ENCODE measurements around the gene IGSF9. TPM values are rescaled to one million over a fixed set of nuclear protein-coding genes. Genes with fewer than 3 reads are reported as not detected.

IGSF9 gene
- total RNA-seq, 2 experiments from 2014 or later, result not detected

DNA sequence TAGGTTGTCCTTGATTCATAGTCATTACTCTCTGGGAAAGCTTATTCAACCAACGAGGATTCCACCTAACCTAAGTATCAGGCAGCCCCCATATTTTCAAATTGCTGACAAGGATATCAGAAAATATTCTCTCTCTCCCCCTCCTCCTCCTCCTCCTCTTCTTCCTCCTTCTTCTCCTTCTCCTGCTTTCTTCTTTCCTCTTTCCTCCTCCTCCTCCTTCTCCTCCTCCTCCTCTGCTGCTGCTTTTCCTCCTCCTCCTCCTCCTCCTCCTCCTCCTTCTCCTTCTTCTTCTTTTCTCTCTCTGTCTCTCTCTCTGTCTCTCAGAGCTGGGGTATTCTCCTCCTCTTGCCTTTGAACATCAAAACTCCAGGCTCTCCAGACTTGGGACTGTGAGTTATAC, 2.5 kb upstream of the IGSF9 start:
- Mint-ChIP-seq H3K27me3 (peaks cover 53% of the 10 kb centered on the region), H3K27ac (no peak overlapping the region), H3K4me1 (peaks cover 10% of the 10 kb centered on the region), H3K36me3 (no peaks in the 10 kb centered on the region), H3K9me3 (no peaks in the 10 kb centered on the region), H3K4me3 (no peak overlapping the region)
- DNase-seq (no peak), ATAC-seq (ENCODE audit: low read depth) (no peak)
- POLR2A ChIA-PET, result no interaction called here

DNA sequence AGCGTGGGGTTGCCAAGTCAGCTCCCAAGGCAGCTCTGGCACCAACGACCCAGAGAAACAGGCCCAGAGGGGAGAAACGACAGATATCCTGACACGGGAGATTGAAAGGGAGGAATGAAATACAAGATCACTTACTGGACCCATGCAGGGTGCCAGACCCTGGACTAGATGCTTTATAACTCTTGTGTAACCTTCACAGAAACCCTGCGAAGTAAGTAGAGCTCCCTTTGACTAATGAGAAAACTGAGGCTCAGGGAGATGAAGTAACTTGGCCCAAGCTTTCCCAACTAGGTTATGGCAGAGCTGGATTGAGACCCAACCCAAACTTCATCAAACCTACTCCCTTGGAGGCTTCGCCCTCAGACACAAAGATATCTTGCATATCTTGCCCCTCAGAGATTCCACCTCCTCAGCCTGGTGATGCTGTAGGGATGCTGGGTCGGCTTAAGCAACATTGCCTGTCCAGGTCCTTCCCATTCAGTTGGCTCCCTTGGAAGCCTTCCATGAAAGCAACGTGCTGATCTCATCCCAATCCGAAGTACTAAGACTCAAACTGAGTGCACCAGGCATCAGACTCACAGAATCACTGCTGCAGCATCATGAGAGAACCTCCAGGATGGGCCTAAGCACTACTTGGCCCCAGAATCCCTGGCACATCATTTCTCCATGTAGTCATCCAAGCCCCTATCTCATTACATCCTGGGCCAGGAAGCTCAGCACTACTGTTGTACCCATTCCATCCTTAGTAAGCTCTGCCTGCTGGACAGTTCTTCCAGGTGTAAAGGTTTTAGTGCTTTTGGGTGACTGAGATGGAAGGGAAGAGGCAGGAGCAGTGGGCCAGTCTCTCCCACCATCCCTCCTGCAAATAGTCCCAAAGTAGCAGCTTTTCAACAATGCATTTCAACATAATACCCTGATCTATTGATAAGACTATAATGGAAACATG, 1.1 kb upstream of the IGSF9 start:
- ATAC-seq (ENCODE audit: low read depth), result no peak
- Mint-ChIP-seq H3K27ac (no peak overlapping the region), H3K36me3 (no peaks in the 10 kb centered on the region), H3K4me1 (peaks cover 10% of the 10 kb centered on the region), H3K4me3 (peak overlapping the region; percentile 33), H3K9me3 (no peaks in the 10 kb centered on the region), H3K27me3 (peaks cover 51% of the 10 kb centered on the region)
- DNase-seq, result no peak
- POLR2A ChIA-PET, result interaction anchor here (1.3 kb wide), 1 partner anchor 99 kb away, joined by 3 read pairs; no protein-coding TSS in a partner anchor

DNA sequence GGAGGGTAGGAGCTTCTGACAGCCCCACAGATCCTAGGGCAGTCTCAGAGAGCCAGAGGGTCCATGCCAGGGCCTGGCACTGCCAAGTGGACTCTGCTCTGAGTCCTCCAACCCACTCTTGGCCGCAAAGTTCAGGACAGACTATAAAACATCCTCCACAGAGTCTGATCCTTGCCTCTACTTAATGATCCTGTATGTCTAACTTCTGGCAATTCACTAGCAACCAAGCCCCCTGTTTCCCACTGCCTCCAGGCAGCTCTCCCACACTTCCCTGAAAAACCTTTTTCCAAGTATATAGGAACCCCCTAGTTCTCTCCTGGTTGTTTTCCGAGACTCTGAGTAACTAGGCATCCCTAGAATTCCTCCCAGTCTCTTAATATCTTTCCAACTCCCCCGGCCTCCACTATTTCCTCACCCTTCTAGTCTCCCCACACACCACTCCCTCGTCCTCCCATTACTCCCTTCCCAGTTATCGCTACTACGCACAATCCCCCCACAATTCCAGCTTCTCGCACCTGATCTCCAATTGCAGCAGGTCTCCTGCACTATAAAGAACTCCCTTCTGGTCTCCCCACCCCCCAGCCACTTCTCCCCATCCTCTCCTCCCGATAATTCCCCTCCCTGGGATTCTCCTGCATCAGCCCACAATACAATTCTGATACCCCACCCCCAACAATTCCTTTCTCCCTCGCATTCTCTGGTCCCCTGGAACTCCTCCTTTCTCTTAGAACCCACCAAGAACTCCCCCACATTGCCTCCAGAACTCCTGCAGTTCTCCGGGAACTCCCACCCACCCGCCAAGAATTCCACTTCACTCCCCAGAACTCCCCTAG, 574 bp downstream of the IGSF9 start:
- DNase-seq, result no peak
- Mint-ChIP-seq H3K4me3 (peak overlapping the region; percentile 69), H3K27me3 (peaks cover 51% of the 10 kb centered on the region), H3K9me3 (no peaks in the 10 kb centered on the region), H3K27ac (peak overlapping the region; percentile 44), H3K4me1 (peaks cover 7% of the 10 kb centered on the region), H3K36me3 (no peaks in the 10 kb centered on the region)
- POLR2A ChIA-PET, result interaction anchor here (1.3 kb wide), 1 partner anchor 101 kb away, joined by 3 read pairs; no protein-coding TSS in a partner anchor
- no peak for ATAC-seq (ENCODE audit: low read depth)

DNA sequence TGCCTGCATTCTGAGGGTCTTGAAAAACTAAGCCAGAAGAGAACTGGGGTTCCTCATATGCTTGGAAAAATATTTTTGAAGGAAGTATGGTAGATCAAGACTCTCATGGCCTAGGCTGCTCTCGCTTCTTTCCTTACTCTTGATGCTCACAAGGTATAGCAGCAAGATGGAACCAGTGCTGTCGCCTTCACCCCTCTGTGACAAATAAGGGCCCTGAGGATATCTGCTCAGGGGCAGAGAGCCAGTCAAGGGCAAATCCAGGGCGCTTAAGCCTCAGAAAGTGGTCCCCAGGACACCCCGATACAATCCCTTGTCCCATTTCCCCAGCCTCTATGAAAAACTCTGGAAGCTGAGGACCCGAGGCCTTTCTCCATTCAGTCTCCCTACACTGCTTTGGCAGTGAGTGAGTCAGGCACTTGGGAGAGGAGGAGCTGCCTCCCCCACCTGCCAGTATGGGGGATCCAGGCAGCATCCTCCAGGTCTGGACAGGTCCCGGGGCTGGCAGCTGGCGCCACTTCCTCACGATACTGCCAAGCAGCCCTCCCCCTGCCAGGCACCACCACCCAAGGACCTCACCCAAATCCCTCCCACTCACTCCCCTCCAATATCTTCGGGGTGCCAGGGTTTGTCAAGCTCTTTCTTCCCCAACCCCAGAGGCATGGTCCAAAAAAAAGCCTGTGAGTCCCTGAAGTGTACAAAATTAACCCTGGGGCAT, 1.3 kb downstream of the IGSF9 start:
- no peaks in the 10 kb centered on the region for H3K9me3 Mint-ChIP-seq
- no peak for DNase-seq
- peaks cover 55% of the 10 kb centered on the region for H3K27me3 Mint-ChIP-seq
- H3K27ac Mint-ChIP-seq, result no peak overlapping the region
- peaks cover 7% of the 10 kb centered on the region for H3K4me1 Mint-ChIP-seq
- no peak overlapping the region for H3K4me3 Mint-ChIP-seq
- ATAC-seq (ENCODE audit: low read depth), result no peak
- POLR2A ChIA-PET, result no interaction called here
- H3K36me3 Mint-ChIP-seq, result no peaks in the 10 kb centered on the region

DNA sequence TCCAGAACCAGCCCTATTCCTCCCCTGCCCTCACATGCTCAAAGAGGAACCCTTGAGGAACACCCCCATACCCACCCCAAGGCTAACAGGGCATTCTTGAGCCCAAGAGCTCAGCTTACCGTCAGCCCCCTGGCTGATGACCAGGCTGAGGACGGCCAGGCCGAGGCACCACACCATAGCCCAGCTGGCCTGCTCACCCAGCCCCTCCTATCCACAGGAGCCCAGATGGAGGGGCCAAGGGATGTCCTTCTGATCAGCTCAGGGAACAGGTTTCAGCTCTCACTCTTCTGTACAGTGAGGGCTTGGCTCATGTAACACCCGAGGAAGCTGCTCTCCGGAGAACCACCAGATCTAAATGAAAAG, 2.2 kb downstream of the IGSF9 start:
- Mint-ChIP-seq H3K27me3 (peaks cover 56% of the 10 kb centered on the region), H3K27ac (no peak overlapping the region), H3K4me3 (no peak overlapping the region), H3K4me1 (peaks cover 11% of the 10 kb centered on the region), H3K9me3 (no peaks in the 10 kb centered on the region), H3K36me3 (no peaks in the 10 kb centered on the region)
- ATAC-seq (ENCODE audit: low read depth) (no peak), DNase-seq (no peak)
- POLR2A ChIA-PET, result no interaction called here

GRCh38 chr1:159942632-159943277, 2.7 kb downstream of the IGSF9 start:
- POLR2A ChIA-PET, result no interaction called here
- H3K36me3 Mint-ChIP-seq, result no peaks in the 10 kb centered on the region
- no peaks in the 10 kb centered on the region for H3K9me3 Mint-ChIP-seq
- no peak for DNase-seq
- H3K4me1 Mint-ChIP-seq, result peaks cover 11% of the 10 kb centered on the region
- ATAC-seq (ENCODE audit: low read depth), result no peak
- H3K27ac Mint-ChIP-seq, result no peak overlapping the region
- H3K27me3 Mint-ChIP-seq, result peaks cover 54% of the 10 kb centered on the region
- H3K4me3 Mint-ChIP-seq, result no peak overlapping the region

DNA sequence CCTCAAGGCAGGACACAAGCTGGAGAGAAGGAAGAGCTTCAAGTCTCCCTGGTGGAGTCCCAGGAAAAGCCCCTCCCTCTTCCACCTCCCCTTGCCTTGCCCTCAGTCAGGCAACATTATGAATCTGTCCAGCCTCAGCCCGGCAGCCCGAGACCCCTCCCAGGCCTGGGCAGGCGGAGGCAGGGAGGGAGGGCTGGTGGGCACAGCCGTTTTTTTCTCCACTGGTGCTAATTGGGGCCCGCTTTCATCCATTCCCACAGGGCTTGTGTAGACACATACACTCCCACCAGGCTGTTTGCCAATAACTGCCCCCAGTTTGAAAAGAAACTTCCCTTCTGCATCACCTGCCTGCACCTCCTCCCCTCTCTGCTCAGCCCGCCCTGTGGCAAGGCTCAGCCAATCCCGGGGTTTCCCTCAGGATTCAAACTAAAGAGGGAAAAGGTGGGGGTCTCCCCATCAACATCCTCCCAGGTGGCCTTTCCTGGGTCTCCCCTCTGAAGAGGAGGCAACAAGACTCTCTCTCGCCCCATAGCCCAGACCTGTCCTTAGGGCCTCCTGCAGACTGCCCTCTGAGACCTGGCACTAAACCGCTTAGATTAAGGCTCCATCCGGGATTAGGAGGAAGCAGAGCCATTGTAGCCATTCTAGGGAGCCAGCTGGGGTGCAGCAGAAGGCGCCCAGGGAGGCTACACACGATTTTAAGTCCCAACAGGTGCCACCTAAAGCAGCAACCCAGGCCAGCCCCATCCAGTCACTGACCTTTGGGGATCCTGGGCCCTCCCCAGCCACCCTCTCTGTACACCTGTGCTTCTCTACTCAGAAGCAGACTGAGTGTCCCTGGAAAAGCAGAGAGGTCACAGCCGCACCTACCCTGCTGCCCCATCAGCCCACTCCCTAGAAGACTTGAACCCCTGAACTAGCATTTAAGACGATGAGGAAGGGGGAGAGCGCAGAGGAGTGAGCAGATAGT, 3.5 kb downstream of the IGSF9 start:
- H3K4me1 Mint-ChIP-seq, result peaks cover 11% of the 10 kb centered on the region
- peaks cover 48% of the 10 kb centered on the region for H3K27me3 Mint-ChIP-seq
- no peaks in the 10 kb centered on the region for H3K36me3 Mint-ChIP-seq
- no peak overlapping the region for H3K4me3 Mint-ChIP-seq
- H3K27ac Mint-ChIP-seq, result no peak overlapping the region
- ATAC-seq (ENCODE audit: low read depth) (no peak), DNase-seq (no peak)
- no peaks in the 10 kb centered on the region for H3K9me3 Mint-ChIP-seq
- POLR2A ChIA-PET, result no interaction called here

GRCh38 chr1:159941141-159941540, 4.3 kb downstream of the IGSF9 start:
- Mint-ChIP-seq H3K4me3 (no peak overlapping the region), H3K27ac (no peak overlapping the region), H3K4me1 (peaks cover 11% of the 10 kb centered on the region), H3K9me3 (no peaks in the 10 kb centered on the region), H3K27me3 (peaks cover 41% of the 10 kb centered on the region), H3K36me3 (no peaks in the 10 kb centered on the region)
- no peak for ATAC-seq (ENCODE audit: low read depth)
- POLR2A ChIA-PET, result no interaction called here
- DNase-seq, result no peak

GRCh38 chr1:159940006-159940620, 5.3 kb downstream of the IGSF9 start:
- H3K36me3 Mint-ChIP-seq, result no peaks in the 10 kb centered on the region
- no peaks in the 10 kb centered on the region for H3K9me3 Mint-ChIP-seq
- H3K4me1 Mint-ChIP-seq, result peaks cover 8% of the 10 kb centered on the region
- no peak for ATAC-seq (ENCODE audit: low read depth)
- no peak overlapping the region for H3K4me3 Mint-ChIP-seq
- POLR2A ChIA-PET, result no interaction called here
- DNase-seq, result no peak
- H3K27me3 Mint-ChIP-seq, result peaks cover 39% of the 10 kb centered on the region
- H3K27ac Mint-ChIP-seq, result no peak overlapping the region

DNA sequence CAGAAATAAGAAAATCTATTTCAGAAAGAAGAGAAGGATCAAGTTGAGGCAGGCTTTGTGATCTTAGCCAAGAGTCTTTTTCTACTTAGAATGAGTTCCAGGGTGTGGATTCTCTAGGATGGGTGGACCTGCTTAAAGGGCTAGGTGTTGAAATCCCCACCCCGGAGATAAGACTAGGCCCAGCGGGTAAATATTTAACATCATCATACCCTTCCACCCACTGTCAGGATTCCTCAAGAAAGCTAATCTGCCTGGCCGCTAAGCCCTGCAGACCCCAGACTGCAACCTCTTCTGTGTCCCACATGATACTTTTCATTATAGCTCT, 5.8 kb downstream of the IGSF9 start:
- Mint-ChIP-seq H3K27ac (no peak overlapping the region), H3K9me3 (no peaks in the 10 kb centered on the region), H3K4me1 (peaks cover 4% of the 10 kb centered on the region), H3K4me3 (no peak overlapping the region), H3K36me3 (no peaks in the 10 kb centered on the region), H3K27me3 (peaks cover 37% of the 10 kb centered on the region)
- DNase-seq (no peak), ATAC-seq (ENCODE audit: low read depth) (no peak)
- POLR2A ChIA-PET, result no interaction called here

DNA sequence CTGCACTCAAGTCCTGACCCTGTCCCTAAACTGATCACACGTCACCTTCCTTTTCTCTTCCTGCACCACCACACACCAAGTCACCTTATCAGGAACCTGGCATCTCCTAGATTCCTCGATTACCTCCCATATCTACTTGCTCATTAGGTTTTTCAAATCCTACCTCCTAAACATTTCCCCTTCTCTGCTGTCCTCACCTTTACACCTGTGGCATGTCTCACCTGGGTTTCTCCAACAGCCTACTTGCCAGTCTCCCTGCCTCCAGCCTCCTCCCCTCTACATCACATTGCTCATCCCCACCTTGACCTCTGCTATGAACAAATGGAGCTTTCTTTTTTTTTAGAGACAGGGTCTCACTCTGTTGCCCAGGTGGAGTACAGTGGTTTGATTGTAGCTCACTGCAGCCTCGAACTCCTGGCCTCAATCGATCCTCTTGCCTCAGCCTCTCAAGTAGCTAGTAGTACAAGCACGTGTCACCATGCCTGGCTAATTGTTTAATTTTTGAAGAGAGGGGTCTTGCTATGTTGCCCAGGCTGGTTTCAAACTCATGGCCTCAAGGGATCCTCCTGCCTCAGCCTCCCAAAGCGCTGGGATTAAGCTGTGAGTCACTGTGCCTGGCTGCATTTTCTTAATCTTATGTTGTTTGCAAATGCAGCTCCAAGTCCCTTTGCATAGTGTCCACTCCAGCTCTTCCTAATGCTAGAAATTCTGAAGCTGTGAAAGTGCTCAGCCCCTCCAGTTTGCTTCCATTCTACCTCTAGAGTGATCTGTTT, 6.3 kb downstream of the IGSF9 start:
- H3K27me3 Mint-ChIP-seq, result peaks cover 34% of the 10 kb centered on the region
- no peaks in the 10 kb centered on the region for H3K36me3 Mint-ChIP-seq
- DNase-seq (no peak), ATAC-seq (ENCODE audit: low read depth) (no peak)
- no peak overlapping the region for H3K27ac Mint-ChIP-seq
- H3K4me1 Mint-ChIP-seq, result peaks cover 4% of the 10 kb centered on the region
- POLR2A ChIA-PET, result interaction anchor here (1.4 kb wide), 1 partner anchor 14 kb away, joined by 3 read pairs; no protein-coding TSS in a partner anchor
- no peak overlapping the region for H3K4me3 Mint-ChIP-seq
- no peaks in the 10 kb centered on the region for H3K9me3 Mint-ChIP-seq
